Endothelial cell of umbilical vein (primary cell): ENCODE results near the gene H2BK1. TPM values are rescaled to one million over a fixed set of nuclear protein-coding genes. Genes with fewer than 3 reads are reported as not detected.

Experiments
- BruUV-seq: library from RNA; stranded (reverse); fragments of 400-500 nt; replicated peaks from 2 replicates; lab custom pipeline; 2021; lab: Mats Ljungman, UMichigan
- CTCF ChIA-PET: fragments of 300-600, 350-600 bp; sonication (Branson Sonifier 250); formaldehyde crosslinking; loops from one replicate; lab custom pipeline; 2021; ENCODE audit warnings: antibody characterized with exemption, inconsistent platforms; lab: Charles Lee
- POLR2A ChIA-PET: fragments of 300-600, 350-600 bp; sonication (Branson Sonifier 250); formaldehyde crosslinking; loops from one replicate; lab custom pipeline; 2021; ENCODE audit warnings: antibody characterized with exemption, inconsistent platforms; lab: Charles Lee
- DNase-seq: peaks from one replicate; pipeline ENCODE4 v3.0.0-alpha.2; 2011; ENCODE audit warnings: low read depth, low spot score
- FAIRE-seq: peaks from 2 replicates; lab custom pipeline; 2011; peaks lifted over from hg19 to GRCh38; lab: Jason Lieb, UNC
- H2AFZ ChIP-seq: 2 replicates; pipeline ENCODE4 v1.6.0; 2012; ENCODE audit warnings: low read depth, low read length, control low read depth, inconsistent platforms
- H3K27ac ChIP-seq: 2 replicates; pipeline ENCODE4 v1.5.1; 2011; ENCODE audit warnings: low read depth, mild to moderate bottlenecking, control low read depth, low read length, moderate library complexity; ENCODE audit not compliant: insufficient read depth
- H3K27me3 ChIP-seq, 2 experiments: 2 replicates each; pipeline versions ENCODE4 v1.6.0 to v1.6.1; 2011; ENCODE audit warnings: low read length in 2 of 2, mixed read lengths in 1 of 2; ENCODE audit not compliant: control insufficient read depth in 2 of 2, insufficient read depth in 2 of 2
- H3K36me3 ChIP-seq, 2 experiments: 2 replicates in 1 of 2; 3 replicates in 1 of 2; pipeline ENCODE4 v1.5.1; 2011; ENCODE audit warnings: low read length in 2 of 2, mild to moderate bottlenecking in 1 of 2, moderate library complexity in 1 of 2; ENCODE audit not compliant: control insufficient read depth in 2 of 2, insufficient read depth in 2 of 2; ENCODE audit errors: extremely low read depth in 1 of 2
- H3K4me1 ChIP-seq: 3 replicates; pipeline ENCODE4 v1.5.1; 2011; ENCODE audit warnings: mild to moderate bottlenecking, low read length; ENCODE audit not compliant: control insufficient read depth, insufficient read depth; ENCODE audit errors: extremely low read depth
- H3K4me2 ChIP-seq: 2 replicates; pipeline ENCODE4 v1.6.1; 2011; ENCODE audit warnings: low read length, control low read depth, mixed read lengths; ENCODE audit not compliant: insufficient read depth
- H3K4me3 ChIP-seq, 3 experiments: fragments of 200-600 bp in 1 of 3; sonication (generic), shearing (Covaris generic) in 1 of 3; replicated peaks in 1 of 3; 2 replicates each; pipeline ENCODE4 v1.5.1; 2011 to 2016; ENCODE audit warnings: control low read depth in 3 of 3, low read length in 3 of 3, mild to moderate bottlenecking in 2 of 3, inconsistent platforms in 1 of 3, low read depth in 1 of 3, moderate library complexity in 1 of 3; ENCODE audit not compliant: insufficient read depth in 1 of 3
- H3K79me2 ChIP-seq: 2 replicates; pipeline ENCODE4 v1.6.0; 2012; ENCODE audit warnings: low read length, inconsistent platforms; ENCODE audit not compliant: control insufficient read depth, insufficient read depth
- H3K9ac ChIP-seq: replicated peaks from 2 replicates; pipeline ENCODE3; 2011; ENCODE audit warnings: low read length, control low read depth; ENCODE audit not compliant: insufficient read depth; ENCODE audit errors: extremely low read depth
- H3K9me1 ChIP-seq: replicated peaks from 3 replicates; pipeline ENCODE4 v1.6.0; 2011; ENCODE audit warnings: mild to moderate bottlenecking, low read length; ENCODE audit not compliant: control insufficient read depth, insufficient read depth; ENCODE audit errors: extremely low read depth
- H3K9me3 ChIP-seq: replicated peaks from 2 replicates; pipeline ENCODE4 v1.5.1; 2012; ENCODE audit warnings: low read length, inconsistent platforms; ENCODE audit not compliant: control insufficient read depth, insufficient read depth
- H4K20me1 ChIP-seq: replicated peaks from 2 replicates; pipeline ENCODE3; 2011; ENCODE audit warnings: mild to moderate bottlenecking, low read length; ENCODE audit not compliant: control insufficient read depth, insufficient read depth; ENCODE audit errors: extremely low read depth
- CTCF ChIP-seq, 2 donors: IDR thresholded peaks; 1 replicate in 1 of 2; 2 replicates in 1 of 2; pipeline ENCODE4 v1.5.1; 2011; ENCODE audit warnings: low read length in 2 of 2, mild to moderate bottlenecking in 2 of 2, moderate library complexity in 2 of 2, control low read depth in 1 of 2, inconsistent platforms in 1 of 2, low read depth in 1 of 2; ENCODE audit not compliant: insufficient read depth in 1 of 2; ENCODE audit errors: extremely low read depth in 1 of 2
- EZH2 ChIP-seq: IDR thresholded peaks from 2 replicates; pipeline ENCODE4 v1.6.1; 2012; ENCODE audit warnings: borderline replicate concordance, low read depth, mild to moderate bottlenecking, moderate library complexity, low read length, inconsistent platforms; ENCODE audit not compliant: severe bottlenecking
- FOS ChIP-seq: IDR thresholded peaks from 2 replicates; pipeline ENCODE4 v1.6.1; 2011; ENCODE audit warnings: mild to moderate bottlenecking, low read length, moderate library complexity, borderline replicate concordance; ENCODE audit not compliant: insufficient read depth
- GATA2 ChIP-seq: IDR thresholded peaks from 2 replicates; pipeline ENCODE4 v1.7.0; 2011; ENCODE audit warnings: low read depth, mild to moderate bottlenecking, moderate library complexity, mixed read lengths, low read length; ENCODE audit not compliant: insufficient read length, insufficient read depth
- JUN ChIP-seq: IDR thresholded peaks from 2 replicates; pipeline ENCODE4 v1.6.1; 2011; ENCODE audit warnings: borderline replicate concordance, low read depth; ENCODE audit not compliant: insufficient read length, insufficient read depth
- MAX ChIP-seq: IDR thresholded peaks from 2 replicates; pipeline ENCODE4 v1.6.1; 2011; ENCODE audit not compliant: insufficient read depth, insufficient read length
- MYC ChIP-seq: IDR thresholded peaks from one replicate; pipeline ENCODE4 v1.6.1; 2011; ENCODE audit warnings: mild to moderate bottlenecking, low read depth, low read length
- POLR2A ChIP-seq: IDR thresholded peaks from 2 replicates; pipeline ENCODE4 v1.6.1; 2012; ENCODE audit warnings: low read depth, mild to moderate bottlenecking, control low read depth, low read length
- POLR2AphosphoS5 ChIP-seq: IDR thresholded peaks from 2 replicates; pipeline ENCODE4 v1.6.1; 2012; ENCODE audit warnings: low read depth, mild to moderate bottlenecking, control low read depth, low read length, moderate library complexity; ENCODE audit not compliant: insufficient read depth
- dilution Hi-C: fragments of 300-500 bp; cut with MboI; formaldehyde crosslinking; loops from one replicate; pipeline ENCODE4 v1.15.0; 2019; ENCODE audit warnings: low sequenced_read_pairs; ENCODE audit not compliant: extremely low pct_ligation_motif_present
- intact Hi-C: fragments of 100-400 bp; cut with micrococcal nuclease; formaldehyde crosslinking; loops from one replicate; pipeline ENCODE4 v1.10.0; 2022
- polyA plus RNA-seq, 4 experiments: library from polyadenylated mRNA; depleted of rRNA in 3 of 4; stranded (reverse) in 3 of 4; unstranded in 1 of 4; fragments of >200 nt; gene quantifications; 2 replicates each; pipeline versions ENCODE4 v1.2.1 to v1.2.3, GENCODE V29; 2011 to 2012; ENCODE audit warnings: missing spikeins in 1 of 4
- total RNA-seq: library from RNA; stranded (reverse); gene quantifications from 2 replicates; pipeline ENCODE4 v1.2.3, GENCODE V29; 2021

The H2BK1 gene
- total and polyA plus RNA-seq, 2 donors (not counting 3 experiments of a cell fraction or from before 2014, with no cell fraction given), result not detected

- no peak overlapping the region for H3K9ac ChIP-seq
- peaks cover 0 to 6% of the 10 kb centered on the region in 2 experiments for H3K27me3 ChIP-seq
- ChIA-PET POLR2A (no interaction called here), CTCF (interaction anchor here (0.8 to 1.4 kb wide), 5 partner anchors 10 to 56 kb away, joined by 3 to 13 read pairs (median 4); partner anchors contain the start of gene ABCF2)
- H3K9me1 ChIP-seq, result no peaks in the 10 kb centered on the region
- no peaks in the 10 kb centered on the region for H4K20me1 ChIP-seq
- intact Hi-C loops (no loop called here), dilution Hi-C loops (no loop called here)
- TF ChIP-seq GATA2 (no peak), POLR2AphosphoS5 (no peak), POLR2A (no peak), JUN (no peak), MAX (no peak), MYC (no peak), EZH2 (no peak), CTCF (IDR thresholded peaks at IDR 0.05; ENCODE audit: extremely low read depth in 1 of 2, insufficient read depth in 1 of 2, low read depth in 1 of 2, low read length in 2 of 2) (no peak), FOS (no peak)
- BruUV-seq, result no TSS peak
- DNase-seq, result no peak
- no peak overlapping the region for H3K4me2 ChIP-seq
- H2AFZ ChIP-seq, result no peak overlapping the region
- no peaks in the 10 kb centered on the region for H3K79me2 ChIP-seq
- no peaks in the 10 kb centered on the region for H3K9me3 ChIP-seq
- H3K27ac ChIP-seq, result no peak overlapping the region
- no peaks in the 10 kb centered on the region for H3K36me3 ChIP-seq
- peaks cover 15% of the 10 kb centered on the region for H3K4me1 ChIP-seq
- H3K4me3 ChIP-seq, result no peak overlapping the region
- no peak for FAIRE-seq
These were observed 36.0 kb upstream of the H2BK1 start for GRCh38 chr7:151246102-151246850.
